ENCODE data around the gene WWC2. TPM values are rescaled to one million over a fixed set of nuclear protein-coding genes. Genes with fewer than 3 reads are reported as not detected.

The WWC2 gene
- total RNA-seq, 2 experiments from 2014 or later: not detected

GRCh38 chr4:183177001-183177400, 77.9 kb downstream of the WWC2 start:
- ChIA-PET CTCF (ENCODE audit: unreplicated experiment) (no interaction called here), POLR2A (interaction anchor here (0.6 to 0.7 kb wide), 2 partner anchors 50 to 1311 kb away, joined by 3 to 4 read pairs; no protein-coding TSS in a partner anchor)
- no peak overlapping the region for H2AFZ ChIP-seq (ENCODE audit: low read length)
- no TSS peak for BruUV-seq (replicated peaks)
- H4K20me1 ChIP-seq (ENCODE audit: insufficient read depth, low read length): no peaks in the 10 kb centered on the region
- no peak overlapping the region for H3K4me3 ChIP-seq (ENCODE audit: low read depth, low read length, poor library complexity, severe bottlenecking)
- DNase-seq (ENCODE audit: low spot score): no peak
- H3K9me2 ChIP-seq (ENCODE audit: insufficient read depth, low read length): no peaks in the 10 kb centered on the region
- intact Hi-C loops (cut with micrococcal nuclease; ENCODE audit: unreplicated experiment): no loop called here
- H3K4me1 ChIP-seq (ENCODE audit: insufficient read depth, low read length, poor library complexity, severe bottlenecking): no peaks in the 10 kb centered on the region
- H3K4me2 ChIP-seq (ENCODE audit: low read length): no peak overlapping the region
- H3K36me3 ChIP-seq (ENCODE audit: insufficient read depth, low read length): no peaks in the 10 kb centered on the region
- TF ChIP-seq EZH2phosphoT487 (IDR thresholded peaks at IDR 0.05; ENCODE audit: borderline replicate concordance, low read depth, low read length) (no peak), CTCF (conservative IDR thresholded peaks at IDR 0.05; ENCODE audit: low read length) (no peak)
- H3K27ac ChIP-seq (ENCODE audit: low read depth, low read length, poor library complexity, severe bottlenecking): no peak overlapping the region
- no peaks in the 10 kb centered on the region for H3K79me2 ChIP-seq (ENCODE audit: insufficient read depth, low read depth, low read length)
- H3K9me3 ChIP-seq (ENCODE audit: low read length): no peaks in the 10 kb centered on the region

- no peak overlapping the region for H3K27ac ChIP-seq (ENCODE audit: low read depth, low read length, poor library complexity, severe bottlenecking)
- H3K79me2 ChIP-seq (ENCODE audit: insufficient read depth, low read depth, low read length): no peaks in the 10 kb centered on the region
- TF ChIP-seq CTCF (conservative IDR thresholded peaks at IDR 0.05; ENCODE audit: low read length) (no peak), EZH2phosphoT487 (IDR thresholded peaks at IDR 0.05; ENCODE audit: borderline replicate concordance, low read depth, low read length) (no peak)
- no peaks in the 10 kb centered on the region for H3K9me2 ChIP-seq (ENCODE audit: insufficient read depth, low read length)
- H3K4me2 ChIP-seq (ENCODE audit: low read length): no peak overlapping the region
- POLR2A ChIA-PET: interaction anchor here (0.6 to 0.8 kb wide), 6 partner anchors 81 to 1315 kb away, joined by 3 to 7 read pairs (median 4); no protein-coding TSS in a partner anchor
- no peaks in the 10 kb centered on the region for H3K9me3 ChIP-seq (ENCODE audit: low read length)
- CTCF ChIA-PET (ENCODE audit: unreplicated experiment): no interaction called here
- intact Hi-C loops (cut with micrococcal nuclease; ENCODE audit: unreplicated experiment): no loop called here
- no peaks in the 10 kb centered on the region for H3K4me1 ChIP-seq (ENCODE audit: insufficient read depth, low read length, poor library complexity, severe bottlenecking)
- no peak overlapping the region for H2AFZ ChIP-seq (ENCODE audit: low read length)
- H3K36me3 ChIP-seq (ENCODE audit: insufficient read depth, low read length): no peaks in the 10 kb centered on the region
- BruUV-seq (replicated peaks): no TSS peak
- DNase-seq (ENCODE audit: low spot score): no peak
- no peaks in the 10 kb centered on the region for H4K20me1 ChIP-seq (ENCODE audit: insufficient read depth, low read length)
- H3K4me3 ChIP-seq (ENCODE audit: low read depth, low read length, poor library complexity, severe bottlenecking): no peak overlapping the region
Observed at GRCh38 chr4:183178201-183178600, 79.1 kb downstream of the WWC2 start.

GRCh38 chr4:183180096-183180495, 81.0 kb downstream of the WWC2 start:
- TF ChIP-seq CTCF (conservative IDR thresholded peaks at IDR 0.05; ENCODE audit: low read length) (no peak), EZH2phosphoT487 (IDR thresholded peaks at IDR 0.05; ENCODE audit: borderline replicate concordance, low read depth, low read length) (no peak)
- Histone ChIP-seq H3K4me2 (ENCODE audit: low read length) (no peak overlapping the region), H2AFZ (ENCODE audit: low read length) (no peak overlapping the region), H3K4me3 (ENCODE audit: low read depth, low read length, poor library complexity, severe bottlenecking) (no peak overlapping the region), H4K20me1 (ENCODE audit: insufficient read depth, low read length) (no peaks in the 10 kb centered on the region), H3K36me3 (ENCODE audit: insufficient read depth, low read length) (no peaks in the 10 kb centered on the region), H3K9me2 (ENCODE audit: insufficient read depth, low read length) (no peaks in the 10 kb centered on the region), H3K79me2 (ENCODE audit: insufficient read depth, low read depth, low read length) (no peaks in the 10 kb centered on the region), H3K4me1 (ENCODE audit: insufficient read depth, low read length, poor library complexity, severe bottlenecking) (no peaks in the 10 kb centered on the region), H3K9me3 (ENCODE audit: low read length) (no peaks in the 10 kb centered on the region), H3K27ac (ENCODE audit: low read depth, low read length, poor library complexity, severe bottlenecking) (no peak overlapping the region)
- DNase-seq (ENCODE audit: low spot score): no peak
- CTCF ChIA-PET (ENCODE audit: unreplicated experiment): no interaction called here
- intact Hi-C loops (cut with micrococcal nuclease; ENCODE audit: unreplicated experiment): no loop called here
- POLR2A ChIA-PET: interaction anchor here (0.9 kb wide), 1 partner anchor 27 kb away, joined by 3 read pairs; no protein-coding TSS in a partner anchor
- no TSS peak for BruUV-seq (replicated peaks)
